Loucy (cell line): ENCODE results near the gene KCNIP2.

Source experiments
- EZH2phosphoT487 ChIP-seq: fragments of 200-600 bp; IDR thresholded peaks from 2 replicates; pipeline ENCODE4 v1.6.1; 2018; ENCODE audit warnings: antibody characterized with exemption, mild to moderate bottlenecking, moderate library complexity, borderline replicate concordance
- TF ChIP-seq, protein P1 (sequence below): fragments of 200-600 bp; sonication (generic); conservative IDR thresholded peaks from 2 replicates; pipeline ENCODE4 v1.5.1; 2014; ENCODE audit warnings: mild to moderate bottlenecking, antibody characterized with exemption, low read length

DNA sequence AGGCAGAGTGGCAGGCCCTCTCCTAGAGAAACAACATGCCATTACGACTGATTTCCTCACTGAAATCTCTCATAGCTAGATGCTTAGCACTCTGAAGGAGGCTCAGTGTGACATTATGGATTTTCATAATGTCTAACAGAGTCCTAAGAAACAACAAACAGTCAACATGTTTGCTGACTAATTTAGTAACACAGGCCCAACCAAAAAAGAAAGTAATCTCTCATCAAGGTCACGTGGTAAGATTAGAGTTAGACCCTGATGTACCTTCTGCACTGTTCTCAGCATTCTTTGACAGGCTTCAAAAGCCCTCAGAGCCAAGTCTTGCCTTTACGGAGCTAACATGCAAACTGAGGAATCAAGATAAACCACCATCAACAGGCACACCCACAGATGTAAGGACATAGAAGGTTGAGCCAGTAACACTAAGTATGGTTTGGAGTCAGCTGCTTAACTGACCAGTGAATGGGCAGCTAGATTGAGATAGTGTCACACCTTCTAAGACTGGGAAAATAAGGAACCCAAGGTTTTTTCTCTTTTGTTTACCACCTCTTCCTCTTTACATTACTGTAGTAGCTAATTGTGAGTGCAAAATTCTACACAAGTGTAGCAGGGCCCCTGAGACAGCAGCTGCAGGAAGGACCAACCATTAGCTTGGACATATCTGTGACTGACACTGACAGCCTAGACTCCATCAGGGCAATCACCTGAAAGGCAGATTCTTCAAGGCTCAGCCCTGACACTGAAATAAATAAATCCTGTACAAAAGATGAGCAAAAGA, 15.3 kb upstream of the KCNIP2 start:
- TF ChIP-seq, protein P1, sequence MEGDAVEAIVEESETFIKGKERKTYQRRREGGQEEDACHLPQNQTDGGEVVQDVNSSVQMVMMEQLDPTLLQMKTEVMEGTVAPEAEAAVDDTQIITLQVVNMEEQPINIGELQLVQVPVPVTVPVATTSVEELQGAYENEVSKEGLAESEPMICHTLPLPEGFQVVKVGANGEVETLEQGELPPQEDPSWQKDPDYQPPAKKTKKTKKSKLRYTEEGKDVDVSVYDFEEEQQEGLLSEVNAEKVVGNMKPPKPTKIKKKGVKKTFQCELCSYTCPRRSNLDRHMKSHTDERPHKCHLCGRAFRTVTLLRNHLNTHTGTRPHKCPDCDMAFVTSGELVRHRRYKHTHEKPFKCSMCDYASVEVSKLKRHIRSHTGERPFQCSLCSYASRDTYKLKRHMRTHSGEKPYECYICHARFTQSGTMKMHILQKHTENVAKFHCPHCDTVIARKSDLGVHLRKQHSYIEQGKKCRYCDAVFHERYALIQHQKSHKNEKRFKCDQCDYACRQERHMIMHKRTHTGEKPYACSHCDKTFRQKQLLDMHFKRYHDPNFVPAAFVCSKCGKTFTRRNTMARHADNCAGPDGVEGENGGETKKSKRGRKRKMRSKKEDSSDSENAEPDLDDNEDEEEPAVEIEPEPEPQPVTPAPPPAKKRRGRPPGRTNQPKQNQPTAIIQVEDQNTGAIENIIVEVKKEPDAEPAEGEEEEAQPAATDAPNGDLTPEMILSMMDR = no peak
- no peak for TF ChIP-seq EZH2phosphoT487
